ENCODE results near the gene CRMP1. TPM values are rescaled to one million over a fixed set of nuclear protein-coding genes. Genes with fewer than 3 reads are reported as not detected.

Gene CRMP1
- polyA plus RNA-seq, 1 donor (not counting 4 experiments of a cell fraction or from before 2014, with no cell fraction given): 0.03 TPM

DNA sequence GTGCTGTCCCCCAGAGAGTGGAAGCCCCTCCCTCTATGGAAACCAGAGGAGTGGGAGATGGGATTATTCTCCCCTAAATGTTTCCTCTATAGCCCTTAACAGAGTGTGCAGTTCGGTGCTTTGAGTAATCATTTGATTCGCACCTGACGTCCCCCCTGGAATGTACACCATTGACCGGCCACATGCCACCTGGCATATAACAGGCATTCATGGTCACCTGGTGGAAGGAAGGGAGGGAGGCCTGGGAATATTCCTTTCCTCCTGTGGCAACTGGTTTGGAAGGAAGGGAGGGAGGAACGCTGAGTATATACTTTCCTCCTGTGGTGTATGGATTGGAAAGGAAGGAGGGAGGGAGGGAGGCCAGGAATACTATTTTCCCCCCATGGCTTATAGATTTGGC, 77.2 kb downstream of the CRMP1 start:
- H3K9me1 ChIP-seq (ENCODE audit: control insufficient read depth, extremely low read depth, insufficient read depth, low read length): no peaks in the 10 kb centered on the region
- H3K27me3 ChIP-seq (ENCODE audit: control insufficient read depth, extremely low read depth, insufficient read depth, low read length): no peaks in the 10 kb centered on the region
- H2AFZ ChIP-seq (ENCODE audit: control insufficient read depth, low read length): no peak overlapping the region
- H3K4me1 ChIP-seq (ENCODE audit: control insufficient read depth, extremely low read depth, insufficient read depth, low read length): no peaks in the 10 kb centered on the region
- H3K4me3 ChIP-seq (ENCODE audit: control insufficient read depth in 2 of 3, extremely low read depth in 1 of 3, insufficient read depth in 2 of 3, low read depth in 1 of 3, low read length in 3 of 3): no peak overlapping the region
- TF ChIP-seq EZH2 (IDR thresholded peaks at IDR 0.05; ENCODE audit: low read length): no peak
- TF ChIP-seq, protein P1, sequence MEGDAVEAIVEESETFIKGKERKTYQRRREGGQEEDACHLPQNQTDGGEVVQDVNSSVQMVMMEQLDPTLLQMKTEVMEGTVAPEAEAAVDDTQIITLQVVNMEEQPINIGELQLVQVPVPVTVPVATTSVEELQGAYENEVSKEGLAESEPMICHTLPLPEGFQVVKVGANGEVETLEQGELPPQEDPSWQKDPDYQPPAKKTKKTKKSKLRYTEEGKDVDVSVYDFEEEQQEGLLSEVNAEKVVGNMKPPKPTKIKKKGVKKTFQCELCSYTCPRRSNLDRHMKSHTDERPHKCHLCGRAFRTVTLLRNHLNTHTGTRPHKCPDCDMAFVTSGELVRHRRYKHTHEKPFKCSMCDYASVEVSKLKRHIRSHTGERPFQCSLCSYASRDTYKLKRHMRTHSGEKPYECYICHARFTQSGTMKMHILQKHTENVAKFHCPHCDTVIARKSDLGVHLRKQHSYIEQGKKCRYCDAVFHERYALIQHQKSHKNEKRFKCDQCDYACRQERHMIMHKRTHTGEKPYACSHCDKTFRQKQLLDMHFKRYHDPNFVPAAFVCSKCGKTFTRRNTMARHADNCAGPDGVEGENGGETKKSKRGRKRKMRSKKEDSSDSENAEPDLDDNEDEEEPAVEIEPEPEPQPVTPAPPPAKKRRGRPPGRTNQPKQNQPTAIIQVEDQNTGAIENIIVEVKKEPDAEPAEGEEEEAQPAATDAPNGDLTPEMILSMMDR (optimal IDR thresholded peaks at IDR 0.05 in 1 of 3, IDR thresholded peaks at IDR 0.05 in 1 of 3, conservative IDR thresholded peaks at IDR 0.05 in 1 of 3; ENCODE audit: extremely low read depth in 1 of 3, insufficient read depth in 2 of 3, low read length in 3 of 3): no peak
- no peak overlapping the region for H3K27ac ChIP-seq (ENCODE audit: control insufficient read depth, insufficient read depth, low read length)
- no peaks in the 10 kb centered on the region for H3K9me3 ChIP-seq (ENCODE audit: control insufficient read depth, low read depth, low read length)
- dilution Hi-C loops (cut with MboI; ENCODE audit: extremely low pct_ligation_motif_present, low sequenced_read_pairs): no loop called here
- no peak overlapping the region for H3K4me2 ChIP-seq (ENCODE audit: control insufficient read depth, extremely low read depth, insufficient read depth, low read depth, low read length)
- DNase-seq (ENCODE audit: low read depth, low spot score) (no peak), FAIRE-seq (no peak)
- no peaks in the 10 kb centered on the region for H3K79me2 ChIP-seq (ENCODE audit: control insufficient read depth, insufficient read depth, low read length)
- H3K36me3 ChIP-seq (ENCODE audit: control insufficient read depth in 2 of 2, extremely low read depth in 1 of 2, insufficient read depth in 2 of 2, low read length in 2 of 2): peaks cover 29 to 47% of the 10 kb centered on the region in 2 experiments
- peaks cover 3% of the 10 kb centered on the region for H4K20me1 ChIP-seq (ENCODE audit: control insufficient read depth, extremely low read depth, insufficient read depth, low read length)
- H3K9ac ChIP-seq (ENCODE audit: control insufficient read depth, extremely low read depth, insufficient read depth, low read length): no peak overlapping the region

- FAIRE-seq (no peak), DNase-seq (ENCODE audit: low read depth, low spot score) (no peak)
- TF ChIP-seq EZH2 (IDR thresholded peaks at IDR 0.05; ENCODE audit: low read length): no peak
- TF ChIP-seq, protein P1 (optimal IDR thresholded peaks at IDR 0.05 in 1 of 3, IDR thresholded peaks at IDR 0.05 in 1 of 3, conservative IDR thresholded peaks at IDR 0.05 in 1 of 3; ENCODE audit: extremely low read depth in 1 of 3, insufficient read depth in 2 of 3, low read length in 3 of 3): no peak
- Histone ChIP-seq H4K20me1 (ENCODE audit: control insufficient read depth, extremely low read depth, insufficient read depth, low read length) (peaks cover 3% of the 10 kb centered on the region), H3K9me1 (ENCODE audit: control insufficient read depth, extremely low read depth, insufficient read depth, low read length) (no peaks in the 10 kb centered on the region), H3K9ac (ENCODE audit: control insufficient read depth, extremely low read depth, insufficient read depth, low read length) (no peak overlapping the region), H3K4me2 (ENCODE audit: control insufficient read depth, extremely low read depth, insufficient read depth, low read depth, low read length) (no peak overlapping the region), H3K36me3 (ENCODE audit: control insufficient read depth in 2 of 2, extremely low read depth in 1 of 2, insufficient read depth in 2 of 2, low read length in 2 of 2) (peaks cover 33 to 46% of the 10 kb centered on the region in 2 experiments), H3K4me3 (ENCODE audit: control insufficient read depth in 2 of 3, extremely low read depth in 1 of 3, insufficient read depth in 2 of 3, low read depth in 1 of 3, low read length in 3 of 3) (no peak overlapping the region), H3K27ac (ENCODE audit: control insufficient read depth, insufficient read depth, low read length) (no peak overlapping the region), H3K4me1 (ENCODE audit: control insufficient read depth, extremely low read depth, insufficient read depth, low read length) (no peaks in the 10 kb centered on the region), H3K9me3 (ENCODE audit: control insufficient read depth, low read depth, low read length) (no peaks in the 10 kb centered on the region), H3K27me3 (ENCODE audit: control insufficient read depth, extremely low read depth, insufficient read depth, low read length) (no peaks in the 10 kb centered on the region), H3K79me2 (ENCODE audit: control insufficient read depth, insufficient read depth, low read length) (no peaks in the 10 kb centered on the region), H2AFZ (ENCODE audit: control insufficient read depth, low read length) (no peak overlapping the region)
- dilution Hi-C loops (cut with MboI; ENCODE audit: extremely low pct_ligation_motif_present, low sequenced_read_pairs): no loop called here
These were observed 78.5 kb downstream of the CRMP1 start for GRCh38 chr4:5814421-5814820.

Data from keratinocyte (primary cell).